Upper lobe of left lung (tissue), 4 donors: ENCODE results near the gene CERS3.

ENCODE experiments used
- CTCF ChIP-seq, 6 experiments: fragments of 450-650 bp in 4 of 6; fragments of 200-600 bp in 2 of 6; sonication (generic) in 2 of 6; IDR thresholded peaks; one replicate each; pipeline ENCODE4 v1.5.1; 2016 to 2019; ENCODE audit warnings: antibody characterized with exemption in 6 of 6
- EP300 ChIP-seq, 4 donors: sonication (generic); formaldehyde crosslinking; IDR thresholded peaks; one replicate each; pipeline ENCODE4 v1.5.1; 2017; ENCODE audit warnings: antibody characterized with exemption in 4 of 4, control low read depth in 2 of 4
- POLR2A ChIP-seq, 4 donors: fragments of 450-650 bp; IDR thresholded peaks; one replicate each; pipeline ENCODE4 v1.5.1; 2016 to 2017; ENCODE audit warnings: antibody characterized with exemption in 4 of 4, mild to moderate bottlenecking in 2 of 4
- POLR2AphosphoS5 ChIP-seq, 2 donors: sonication (generic); formaldehyde crosslinking; IDR thresholded peaks; one replicate each; pipeline ENCODE4 v1.5.1; 2017; ENCODE audit warnings: antibody characterized with exemption in 2 of 2

- TF ChIP-seq EP300 (IDR thresholded peaks at IDR 0.05) (no peak), CTCF (IDR thresholded peaks at IDR 0.05) (no peak), POLR2A (IDR thresholded peaks at IDR 0.05) (no peak), POLR2AphosphoS5 (IDR thresholded peaks at IDR 0.05) (no peak)
Observed at GRCh38 chr15:100570735-100571313, 42.1 kb upstream of the CERS3 start.
